Measurements from ENCODE around the gene PRDM16. TPM values are rescaled to one million over a fixed set of nuclear protein-coding genes. Genes with fewer than 3 reads are reported as not detected.

PRDM16 gene
- polyA plus RNA-seq, 1 experiment, result 0.06 TPM

- H3K27ac ChIP-seq (ENCODE audit: low read depth, low read length), result no peak overlapping the region
- no peak for TF ChIP-seq CTCF (IDR thresholded peaks at IDR 0.05; ENCODE audit: low read depth, low read length)
- peaks cover 55% of the 10 kb centered on the region for H3K9me3 ChIP-seq (ENCODE audit: control insufficient read depth, insufficient read depth, low read length)
- POLR2A ChIA-PET, result no interaction called here
- no peak overlapping the region for H3K4me3 ChIP-seq (ENCODE audit: low read depth, low read length)
- CTCF ChIA-PET, result no interaction called here
- H3K27me3 ChIP-seq (ENCODE audit: control insufficient read depth, insufficient read depth, low read length), result no peaks in the 10 kb centered on the region
- DNase-seq (ENCODE audit: low read depth, low spot score), result no peak
Measured at GRCh38 chr1:3336641-3337630, 267.9 kb downstream of the PRDM16 start.

GRCh38 chr1:3337798-3338724 is 269.1 kb downstream of the PRDM16 start:
- no peaks in the 10 kb centered on the region for H3K27me3 ChIP-seq (ENCODE audit: control insufficient read depth, insufficient read depth, low read length)
- no peak for TF ChIP-seq CTCF (IDR thresholded peaks at IDR 0.05; ENCODE audit: low read depth, low read length)
- H3K9me3 ChIP-seq (ENCODE audit: control insufficient read depth, insufficient read depth, low read length), result peaks cover 57% of the 10 kb centered on the region
- H3K27ac ChIP-seq (ENCODE audit: low read depth, low read length), result no peak overlapping the region
- no peak overlapping the region for H3K4me3 ChIP-seq (ENCODE audit: low read depth, low read length)
- ChIA-PET CTCF (no interaction called here), POLR2A (no interaction called here)
- DNase-seq (ENCODE audit: low read depth, low spot score), result no peak

- ChIA-PET CTCF (no interaction called here), POLR2A (no interaction called here)
- no peak for DNase-seq (ENCODE audit: low read depth, low spot score)
- peaks cover 57% of the 10 kb centered on the region for H3K9me3 ChIP-seq (ENCODE audit: control insufficient read depth, insufficient read depth, low read length)
- no peak overlapping the region for H3K4me3 ChIP-seq (ENCODE audit: low read depth, low read length)
- no peak for TF ChIP-seq CTCF (IDR thresholded peaks at IDR 0.05; ENCODE audit: low read depth, low read length)
- no peaks in the 10 kb centered on the region for H3K27me3 ChIP-seq (ENCODE audit: control insufficient read depth, insufficient read depth, low read length)
- no peak overlapping the region for H3K27ac ChIP-seq (ENCODE audit: low read depth, low read length)
Measured at GRCh38 chr1:3338725-3339070, 269.7 kb downstream of the PRDM16 start.

- POLR2A ChIA-PET, result no interaction called here
Measured at GRCh38 chr1:3339856-3340255, 270.9 kb downstream of the PRDM16 start.

More at GRCh38 chr1:3339856-3340255, 270.9 kb downstream of the PRDM16 start:
- Histone ChIP-seq H3K27ac (ENCODE audit: low read depth, low read length) (no peak overlapping the region), H3K4me3 (ENCODE audit: low read depth, low read length) (no peak overlapping the region), H3K9me3 (ENCODE audit: control insufficient read depth, insufficient read depth, low read length) (peaks cover 65% of the 10 kb centered on the region), H3K27me3 (ENCODE audit: control insufficient read depth, insufficient read depth, low read length) (no peaks in the 10 kb centered on the region)
- DNase-seq (ENCODE audit: low read depth, low spot score), result no peak
- TF ChIP-seq CTCF (IDR thresholded peaks at IDR 0.05; ENCODE audit: low read depth, low read length), result no peak
- CTCF ChIA-PET, result no interaction called here

All from AG04450 (cell line).